Thymus (tissue), 11 donors: ENCODE measurements around the gene CGB5. TPM values are rescaled to one million over a fixed set of nuclear protein-coding genes. Genes with fewer than 3 reads are reported as not detected.
"Not testable (repeated sequence)": the region's sequence is repeated elsewhere in the genome, so short reads cannot be mapped to it uniquely, and the experiment has no call there.

Experiments used
- DNase-seq, 9 donors: peaks; one replicate each; pipeline ENCODE4 v3.0.0-alpha.2; 2013; ENCODE audit warnings: low spot score in 9 of 9, low read depth in 6 of 9, missing footprints in 1 of 9
- H3K27ac ChIP-seq, 2 donors: one replicate each; pipeline ENCODE4 v1.5.1; 2013; ENCODE audit warnings: control low read depth in 1 of 2, low read depth in 1 of 2, low read length in 1 of 2, mild to moderate bottlenecking in 1 of 2, moderate library complexity in 1 of 2
- H3K27me3 ChIP-seq, 2 donors: one replicate each; pipeline ENCODE4 v1.5.1; 2013; ENCODE audit warnings: low read length in 1 of 2; ENCODE audit not compliant: control insufficient read depth in 2 of 2, insufficient read depth in 1 of 2
- H3K36me3 ChIP-seq, 2 donors: one replicate each; pipeline ENCODE4 v1.5.1; 2013; ENCODE audit warnings: low read length in 1 of 2, mild to moderate bottlenecking in 1 of 2, moderate library complexity in 1 of 2; ENCODE audit not compliant: control insufficient read depth in 2 of 2, insufficient read depth in 2 of 2
- H3K4me1 ChIP-seq, 2 donors: one replicate each; pipeline ENCODE4 v1.5.1; 2013; ENCODE audit warnings: low read length in 2 of 2; ENCODE audit not compliant: control insufficient read depth in 2 of 2, insufficient read depth in 2 of 2
- H3K4me3 ChIP-seq, 2 donors: one replicate each; pipeline ENCODE4 v1.5.1; 2013; ENCODE audit warnings: low read length in 2 of 2, control low read depth in 1 of 2, mild to moderate bottlenecking in 1 of 2
- H3K9me3 ChIP-seq, 2 donors: one replicate each; pipeline ENCODE4 v1.5.1; 2013; ENCODE audit warnings: low read length in 1 of 2, mild to moderate bottlenecking in 1 of 2; ENCODE audit not compliant: control insufficient read depth in 2 of 2, insufficient read depth in 1 of 2
- WGBS: extraction: QIAGEN DNeasy Blood & Tissue Kit; methylation state at CpG from one replicate; pipeline ENCODE4 v1.1.7; 2013; 5-methylcytosine and 5-hydroxymethylcytosine counted together
- polyA plus RNA-seq: library from polyadenylated mRNA; stranded (reverse); fragments of 200-250 nt; gene quantifications from one replicate; pipeline ENCODE4 v1.2.3, GENCODE V29; 2013
- total RNA-seq: library from RNA; stranded (reverse); fragments of 120-200 nt; gene quantifications from one replicate; pipeline ENCODE4 v1.2.4, GENCODE V29; 2013
- donor health status: healthy.

CGB5 gene
- total and polyA plus RNA-seq, 2 donors: 0.19 to 0.98 TPM

DNA sequence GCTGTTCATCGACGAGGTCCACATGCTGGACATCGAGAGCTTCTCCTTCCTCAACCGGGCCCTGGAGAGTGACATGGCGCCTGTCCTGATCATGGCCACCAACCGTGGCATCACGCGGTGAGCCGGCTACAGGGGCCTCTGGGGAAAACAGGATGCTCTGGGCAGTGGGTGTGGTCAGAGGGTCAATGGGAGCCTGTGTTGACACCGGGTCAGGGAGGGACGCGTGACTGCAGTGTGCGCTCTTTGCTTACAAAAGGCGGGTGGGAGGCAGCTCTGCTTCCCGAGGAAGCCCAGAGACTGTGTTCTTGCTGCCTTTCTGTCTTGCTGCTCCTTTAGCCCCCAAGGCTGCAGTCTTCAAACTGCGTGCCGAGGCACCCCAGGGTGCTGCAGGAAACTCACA, 32.5 kb upstream of the CGB5 start:
- no peak overlapping the region for H3K27ac ChIP-seq
- WGBS: 98% methylated on average over 17 of the region's 17 CpGs
- peaks cover 62 to 76% of the 10 kb centered on the region in 2 donors for H3K36me3 ChIP-seq
- no peak for DNase-seq
- no peak overlapping the region for H3K4me3 ChIP-seq
- H3K27me3 ChIP-seq: no peaks in the 10 kb centered on the region
- H3K9me3 ChIP-seq: no peaks in the 10 kb centered on the region
- H3K4me1 ChIP-seq: no peaks in the 10 kb centered on the region

DNA sequence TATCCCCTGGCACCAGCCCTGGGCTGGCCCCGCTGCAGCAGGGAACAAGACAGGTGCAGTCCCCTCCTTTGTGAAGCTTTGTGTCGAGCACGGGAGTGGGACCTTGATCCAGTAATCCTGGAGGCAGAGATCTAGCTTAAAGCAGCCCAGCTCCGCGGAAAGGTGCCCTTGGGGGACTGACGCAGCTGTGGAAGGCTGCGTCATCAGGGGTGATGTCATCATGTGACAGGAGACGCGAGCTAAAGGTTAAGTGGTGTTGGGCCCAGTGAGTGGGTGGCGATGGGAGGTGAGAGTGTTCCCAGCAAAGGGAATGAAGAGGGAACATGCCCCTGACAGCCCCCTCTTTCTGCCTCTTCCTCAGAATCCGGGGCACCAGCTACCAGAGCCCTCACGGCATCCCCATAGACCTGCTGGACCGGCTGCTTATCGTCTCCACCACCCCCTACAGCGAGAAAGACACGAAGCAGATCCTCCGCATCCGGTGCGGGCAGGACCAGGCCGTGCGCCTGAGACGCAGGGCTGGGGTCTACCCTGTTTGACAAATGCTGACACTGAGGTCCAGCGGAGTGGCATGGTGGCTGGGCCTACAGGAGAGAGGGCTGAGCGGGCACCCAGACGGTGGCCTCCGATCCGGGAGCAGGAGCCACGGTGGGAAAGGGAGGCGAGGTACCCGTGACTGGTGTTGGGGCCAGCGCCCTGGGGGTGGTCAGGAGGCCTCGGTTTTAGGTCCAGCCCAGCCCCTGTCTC, 29.4 kb upstream of the CGB5 start:
- Histone ChIP-seq H3K36me3 (peaks cover 48 to 64% of the 10 kb centered on the region in 2 donors), H3K9me3 (no peaks in the 10 kb centered on the region), H3K4me3 (no peak overlapping the region), H3K27ac (no peak overlapping the region), H3K27me3 (peaks cover 7 to 23% of the 10 kb centered on the region in 2 donors), H3K4me1 (peaks cover 3 to 11% of the 10 kb centered on the region in 2 donors)
- WGBS: 97% methylated on average over 32 of the region's 32 CpGs
- DNase-seq: no peak

DNA sequence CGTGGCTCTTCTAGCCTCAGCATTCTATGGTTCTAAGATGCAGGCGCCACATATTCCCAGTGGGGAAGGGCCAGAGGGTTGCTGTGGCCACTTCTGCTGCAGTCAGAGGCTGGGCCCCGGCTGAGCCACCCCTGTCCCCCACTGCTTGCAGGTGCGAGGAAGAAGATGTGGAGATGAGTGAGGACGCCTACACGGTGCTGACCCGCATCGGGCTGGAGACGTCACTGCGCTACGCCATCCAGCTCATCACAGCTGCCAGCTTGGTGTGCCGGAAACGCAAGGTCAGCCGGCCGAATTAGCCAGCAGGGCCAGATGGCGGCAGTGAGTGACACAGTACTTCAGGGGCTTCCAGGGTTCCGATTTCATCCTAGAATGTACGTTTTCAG, 28.8 kb upstream of the CGB5 start:
- Histone ChIP-seq H3K36me3 (peaks cover 43 to 59% of the 10 kb centered on the region in 2 donors), H3K9me3 (no peaks in the 10 kb centered on the region), H3K4me1 (peaks cover 3 to 14% of the 10 kb centered on the region in 2 donors), H3K4me3 (no peak overlapping the region), H3K27me3 (peaks cover 13 to 28% of the 10 kb centered on the region in 2 donors), H3K27ac (no peak overlapping the region)
- DNase-seq: no peak
- 98% methylated on average over 18 of the region's 18 CpGs for WGBS

DNA sequence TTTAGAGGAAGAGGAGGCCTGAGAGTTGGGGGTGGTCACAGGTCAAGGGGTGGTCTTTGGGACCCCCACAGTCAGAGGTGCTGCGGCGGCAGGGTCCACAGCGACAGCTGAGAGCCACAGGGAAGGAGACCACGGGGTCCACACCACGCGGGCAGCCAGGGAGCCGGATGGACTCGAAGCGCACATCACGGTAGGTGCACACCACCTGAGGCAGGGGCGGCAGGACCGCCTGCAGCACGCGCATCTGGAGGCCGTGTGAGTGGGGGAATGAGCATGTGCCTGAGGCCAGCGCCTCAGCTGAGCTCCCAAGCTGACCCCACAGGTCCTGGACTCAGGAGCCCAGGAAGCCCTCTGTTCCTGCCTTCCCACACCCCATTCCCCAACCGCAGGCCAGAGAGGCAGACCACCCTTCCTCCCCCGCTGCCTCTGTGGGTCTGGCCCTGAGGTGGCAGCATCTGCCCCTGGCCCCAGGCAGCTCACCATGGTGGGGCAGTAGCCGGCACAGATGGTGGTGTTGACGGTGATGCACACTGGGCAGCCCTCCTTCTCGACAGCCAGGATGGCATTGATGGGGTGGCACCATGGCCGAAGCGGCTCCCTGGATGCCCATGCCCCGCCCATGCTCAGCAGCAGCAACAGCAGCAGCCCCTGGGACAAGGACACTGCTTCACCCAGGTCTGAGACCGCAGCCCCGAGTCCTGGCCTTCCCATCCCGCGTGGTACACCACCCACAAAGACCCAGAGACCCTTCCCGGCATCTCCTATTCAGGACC, 27.4 kb upstream of the CGB5 start:
- Histone ChIP-seq H3K27me3 (peaks cover 16 to 42% of the 10 kb centered on the region in 2 donors), H3K9me3 (no peaks in the 10 kb centered on the region), H3K4me1 (peaks cover 3 to 14% of the 10 kb centered on the region in 2 donors), H3K36me3 (peaks cover 31 to 45% of the 10 kb centered on the region in 2 donors), H3K4me3 (no peak overlapping the region), H3K27ac (no peak overlapping the region)
- no peak for DNase-seq
- WGBS: 94% methylated on average over 27 of the region's 29 CpGs

DNA sequence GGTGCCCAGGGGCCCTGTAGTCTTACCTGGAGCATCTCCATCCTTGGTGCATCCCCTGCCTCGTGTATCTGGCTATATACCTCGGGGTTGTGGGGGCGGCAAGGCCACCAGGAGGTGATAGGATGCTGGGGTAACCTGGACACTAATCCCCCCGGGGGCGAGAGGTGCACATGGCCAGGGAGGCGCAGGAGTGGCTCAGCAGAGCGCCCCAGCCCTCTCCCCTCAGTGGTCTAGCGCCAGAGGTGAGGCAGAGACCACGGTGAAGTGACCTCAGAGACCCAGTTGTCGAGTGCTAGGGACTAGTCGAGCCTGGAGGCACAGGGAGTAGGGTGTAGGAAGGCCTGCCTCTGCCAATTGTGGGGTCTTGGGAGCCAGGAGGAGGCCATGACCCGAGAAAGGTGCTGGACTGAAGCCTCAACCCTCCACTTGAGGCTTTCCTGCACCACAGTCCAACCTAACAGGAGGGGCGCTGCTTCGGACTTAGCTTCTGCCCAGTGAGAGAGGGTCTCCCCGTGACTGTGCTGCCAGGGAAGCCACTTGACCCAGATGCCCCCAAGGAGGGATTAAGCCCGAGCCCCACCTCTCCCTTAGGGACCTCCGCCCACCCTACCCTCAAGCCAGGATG, 26.5 kb upstream of the CGB5 start, which contains the start of gene LHB:
TSS of gene LHB (minus strand) at position 51 of the 625 bp plus-strand sequence. CDS start at position 41, 10 bp downstream.
- WGBS: 84% methylated on average over 17 of the region's 17 CpGs

DNA sequence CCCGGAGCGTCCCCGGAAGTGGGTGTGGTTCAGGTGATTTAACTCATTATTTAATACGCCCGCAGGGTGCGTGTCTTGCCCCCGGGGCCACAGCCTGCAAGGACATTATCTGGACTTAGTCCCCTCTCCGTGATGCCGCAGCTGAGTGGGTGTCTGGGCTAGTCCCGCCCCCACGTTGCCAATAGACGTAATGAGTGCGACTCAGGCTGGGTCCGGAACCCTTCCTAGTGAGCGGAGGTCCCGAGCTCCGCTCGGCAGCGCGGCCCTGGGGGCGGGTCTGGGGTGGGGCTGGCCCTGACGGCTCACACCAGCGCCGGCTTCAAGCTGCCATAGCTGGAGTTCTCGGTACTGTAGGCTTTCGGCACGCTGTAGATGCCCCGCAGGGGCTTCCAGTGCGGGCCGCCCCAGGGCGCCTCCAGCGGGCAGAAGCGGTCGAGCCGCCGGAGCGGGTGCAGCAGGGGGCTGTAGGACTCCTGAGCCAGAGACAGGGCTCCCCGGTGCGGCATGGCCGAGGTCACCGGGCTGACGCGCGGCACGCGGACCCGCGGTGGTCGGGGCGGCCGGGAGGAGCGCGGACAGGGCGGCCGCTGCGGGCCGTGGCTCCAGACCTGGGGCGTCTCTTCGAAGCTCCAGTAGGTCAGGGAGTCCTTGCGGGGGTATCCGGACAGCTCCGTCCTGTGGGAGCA, 25.8 kb upstream of the CGB5 start:
- H3K36me3 ChIP-seq: peaks cover 16 to 30% of the 10 kb centered on the region in 2 donors
- 1% methylated on average over 62 of the region's 62 CpGs for WGBS
- no peak overlapping the region for H3K27ac ChIP-seq
- peak in 3 of 9 donors; percentile 22 to 50 (median 46) for DNase-seq
- H3K27me3 ChIP-seq: peaks cover 16 to 54% of the 10 kb centered on the region in 2 donors
- peaks cover 3 to 14% of the 10 kb centered on the region in 2 donors for H3K4me1 ChIP-seq
- no peaks in the 10 kb centered on the region for H3K9me3 ChIP-seq
- H3K4me3 ChIP-seq: peak overlapping the region in 1 of 2 donors; percentile 47

More for the DNA sequence above, 26.5 kb upstream of the CGB5 start, which contains the start of gene LHB:
- Histone ChIP-seq H3K36me3 (peaks cover 22 to 36% of the 10 kb centered on the region in 2 donors), H3K4me3 (peak within 1 kb of the TSS in 1 of 2 donors; percentile 47), H3K4me1 (peaks cover 3 to 14% of the 10 kb centered on the region in 2 donors), H3K27me3 (peaks cover 16 to 51% of the 10 kb centered on the region in 2 donors), H3K27ac (no peak within 1 kb of the TSS), H3K9me3 (no peaks in the 10 kb centered on the region)
- no peak for DNase-seq

DNA sequence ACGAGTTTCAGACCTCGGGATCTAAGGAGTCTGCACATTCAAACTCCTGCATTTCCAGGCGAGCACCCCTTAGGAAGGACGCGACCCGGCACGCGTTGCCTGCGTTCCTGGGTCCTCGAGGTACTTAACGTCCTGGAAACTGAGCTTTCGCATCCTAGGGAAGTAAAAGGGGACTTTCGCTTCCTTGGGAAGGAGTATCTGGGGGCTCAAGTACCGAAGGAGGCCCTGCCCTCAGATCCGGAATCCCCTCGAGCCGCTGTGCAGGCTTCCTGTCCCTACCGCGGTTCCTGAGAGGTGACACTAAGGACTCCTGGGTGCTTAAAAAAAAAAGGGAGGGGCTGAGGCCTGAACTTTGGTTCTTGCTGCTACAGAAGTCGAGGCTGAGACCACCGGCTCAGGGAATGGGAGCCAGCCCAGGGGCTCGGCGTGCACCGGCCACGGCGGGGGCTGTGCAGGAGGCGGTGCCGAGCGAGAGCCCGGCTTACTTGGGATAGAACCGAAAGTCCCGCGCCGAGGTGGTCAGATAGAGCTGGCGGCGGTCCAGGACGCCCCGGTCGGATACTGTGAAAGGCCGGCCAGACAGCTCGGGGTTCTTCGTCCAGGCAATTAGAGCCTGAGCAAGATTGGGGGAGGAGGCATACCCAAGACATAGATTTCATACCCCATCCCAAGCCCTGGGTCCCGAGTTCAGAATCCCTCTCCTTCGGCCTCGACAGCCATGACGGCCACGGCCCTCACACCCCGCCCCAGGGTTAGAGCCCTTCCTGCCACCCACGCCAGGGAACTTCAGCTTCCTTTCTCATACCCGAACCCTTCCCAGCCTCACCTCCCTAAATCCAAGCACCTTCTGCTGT, 25.0 kb upstream of the CGB5 start:
- DNase-seq: peak in 1 of 9 donors; percentile 18
- Histone ChIP-seq H3K4me1 (peaks cover 3 to 14% of the 10 kb centered on the region in 2 donors), H3K4me3 (peak overlapping the region in 1 of 2 donors; percentile 47), H3K27me3 (peaks cover 16 to 54% of the 10 kb centered on the region in 2 donors), H3K36me3 (peaks cover 13 to 25% of the 10 kb centered on the region in 2 donors)
- WGBS: 8% methylated on average over 50 of the region's 50 CpGs
- H3K9me3 ChIP-seq, H3K27ac ChIP-seq: not testable (repeated sequence)
